ENCODE data around the gene IRF3.

The IRF3 gene

GRCh38 chr19:49651029-49651819 is 14.4 kb downstream of the IRF3 start:
- H3K4ac ChIP-seq (ENCODE audit: low read depth, low read length): no peak overlapping the region
- no peak overlapping the region for H2BK120ac ChIP-seq (ENCODE audit: low read depth, low read length)
- no peaks in the 10 kb centered on the region for H3K4me1 ChIP-seq (ENCODE audit: control insufficient read depth, low read depth, low read length)
- peaks cover 20% of the 10 kb centered on the region for H3K36me3 ChIP-seq (ENCODE audit: control insufficient read depth, insufficient read depth, low read length)
- no peak overlapping the region for H3K18ac ChIP-seq (ENCODE audit: low read length)
- no peaks in the 10 kb centered on the region for H3K27me3 ChIP-seq (ENCODE audit: insufficient read depth, low read length, poor library complexity)
- no peak overlapping the region for H2BK5ac ChIP-seq (ENCODE audit: low read length)
- peaks cover 14% of the 10 kb centered on the region for H3K79me1 ChIP-seq (ENCODE audit: low read length)
- peaks cover 4% of the 10 kb centered on the region for H3K79me2 ChIP-seq (ENCODE audit: control insufficient read depth, insufficient read depth, low read length)
- H3K9ac ChIP-seq (ENCODE audit: low read length): no peak overlapping the region
- H3K4me2 ChIP-seq (ENCODE audit: low read length): no peak overlapping the region
- no peak overlapping the region for H4K8ac ChIP-seq (ENCODE audit: low read depth, low read length)
- no peak overlapping the region for H2AK5ac ChIP-seq (ENCODE audit: low read length)
- DNase-seq: no peak
- no peak overlapping the region for H4K5ac ChIP-seq (ENCODE audit: low read length)
- no peak overlapping the region for H3K23ac ChIP-seq (ENCODE audit: low read length)
- H2BK15ac ChIP-seq (replicated peaks; ENCODE audit: low read depth): no peak overlapping the region
- no CpG with 5 or more reads among the region's 72 CpGs for WGBS (ENCODE audit: extremely low coverage, insufficient coverage, low lambda C conversion rate)
- no peak overlapping the region for H3K27ac ChIP-seq (ENCODE audit: low read depth, low read length)
- no peak overlapping the region for H3K56ac ChIP-seq (ENCODE audit: low read length)
- H3K4me3 ChIP-seq (ENCODE audit: low read length): no peak overlapping the region

DNA sequence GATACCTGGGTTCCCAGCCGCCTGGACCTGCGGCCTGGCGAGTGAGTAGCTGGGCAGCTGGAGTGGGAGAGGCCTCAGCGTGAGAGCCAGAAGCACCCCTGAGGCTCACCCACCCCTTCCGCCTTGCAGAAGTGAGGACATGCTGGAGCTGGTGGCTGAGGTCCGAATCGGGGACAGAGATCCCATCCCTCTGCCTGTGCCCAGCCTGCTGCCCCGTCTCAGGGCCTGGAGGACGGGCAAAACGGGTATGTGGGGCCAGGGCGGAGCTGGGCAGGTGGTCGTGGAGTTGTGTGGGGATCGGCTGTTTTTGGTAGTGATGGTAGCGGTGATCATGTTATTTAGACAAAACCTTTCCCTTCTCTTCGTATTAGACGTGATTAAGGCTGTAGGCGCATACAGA is 19.1 kb downstream of the IRF3 start:
- Histone ChIP-seq H2AK5ac (ENCODE audit: low read length) (no peak overlapping the region), H3K9ac (ENCODE audit: low read length) (no peak overlapping the region), H4K8ac (ENCODE audit: low read depth, low read length) (no peak overlapping the region), H4K5ac (ENCODE audit: low read length) (no peak overlapping the region), H3K4me3 (ENCODE audit: low read length) (no peak overlapping the region), H3K36me3 (ENCODE audit: control insufficient read depth, insufficient read depth, low read length) (peaks cover 14% of the 10 kb centered on the region), H3K23ac (ENCODE audit: low read length) (no peak overlapping the region), H3K79me2 (ENCODE audit: control insufficient read depth, insufficient read depth, low read length) (peaks cover 33% of the 10 kb centered on the region), H3K27me3 (ENCODE audit: insufficient read depth, low read length, poor library complexity) (no peaks in the 10 kb centered on the region), H2BK15ac (replicated peaks; ENCODE audit: low read depth) (no peak overlapping the region), H2BK5ac (ENCODE audit: low read length) (no peak overlapping the region), H3K27ac (ENCODE audit: low read depth, low read length) (no peak overlapping the region), H3K56ac (ENCODE audit: low read length) (no peak overlapping the region), H2BK120ac (ENCODE audit: low read depth, low read length) (no peak overlapping the region), H3K4ac (ENCODE audit: low read depth, low read length) (no peak overlapping the region), H3K4me1 (ENCODE audit: control insufficient read depth, low read depth, low read length) (no peaks in the 10 kb centered on the region), H3K4me2 (ENCODE audit: low read length) (no peak overlapping the region), H3K18ac (ENCODE audit: low read length) (no peak overlapping the region), H3K79me1 (ENCODE audit: low read length) (peaks cover 31% of the 10 kb centered on the region)
- no CpG with 5 or more reads among the region's 17 CpGs for WGBS (ENCODE audit: extremely low coverage, insufficient coverage, low lambda C conversion rate)
- no peak for DNase-seq

GRCh38 chr19:49645995-49646394 is 19.7 kb downstream of the IRF3 start:
- Histone ChIP-seq H3K56ac (ENCODE audit: low read length) (no peak overlapping the region), H3K4ac (ENCODE audit: low read depth, low read length) (no peak overlapping the region), H3K18ac (ENCODE audit: low read length) (no peak overlapping the region), H3K4me3 (ENCODE audit: low read length) (no peak overlapping the region), H3K36me3 (ENCODE audit: control insufficient read depth, insufficient read depth, low read length) (peaks cover 14% of the 10 kb centered on the region), H3K4me2 (ENCODE audit: low read length) (no peak overlapping the region), H3K27me3 (ENCODE audit: insufficient read depth, low read length, poor library complexity) (no peaks in the 10 kb centered on the region), H3K4me1 (ENCODE audit: control insufficient read depth, low read depth, low read length) (peaks cover under 1% of the 10 kb centered on the region), H3K79me2 (ENCODE audit: control insufficient read depth, insufficient read depth, low read length) (peaks cover 33% of the 10 kb centered on the region), H4K5ac (ENCODE audit: low read length) (no peak overlapping the region), H2AK5ac (ENCODE audit: low read length) (no peak overlapping the region), H2BK120ac (ENCODE audit: low read depth, low read length) (no peak overlapping the region), H4K8ac (ENCODE audit: low read depth, low read length) (no peak overlapping the region), H2BK15ac (replicated peaks; ENCODE audit: low read depth) (no peak overlapping the region), H3K23ac (ENCODE audit: low read length) (no peak overlapping the region), H3K27ac (ENCODE audit: low read depth, low read length) (no peak overlapping the region), H2BK5ac (ENCODE audit: low read length) (no peak overlapping the region), H3K79me1 (ENCODE audit: low read length) (peaks cover 31% of the 10 kb centered on the region), H3K9ac (ENCODE audit: low read length) (no peak overlapping the region)
- DNase-seq: no peak
- no CpG with 5 or more reads among the region's 13 CpGs for WGBS (ENCODE audit: extremely low coverage, insufficient coverage, low lambda C conversion rate)

DNA sequence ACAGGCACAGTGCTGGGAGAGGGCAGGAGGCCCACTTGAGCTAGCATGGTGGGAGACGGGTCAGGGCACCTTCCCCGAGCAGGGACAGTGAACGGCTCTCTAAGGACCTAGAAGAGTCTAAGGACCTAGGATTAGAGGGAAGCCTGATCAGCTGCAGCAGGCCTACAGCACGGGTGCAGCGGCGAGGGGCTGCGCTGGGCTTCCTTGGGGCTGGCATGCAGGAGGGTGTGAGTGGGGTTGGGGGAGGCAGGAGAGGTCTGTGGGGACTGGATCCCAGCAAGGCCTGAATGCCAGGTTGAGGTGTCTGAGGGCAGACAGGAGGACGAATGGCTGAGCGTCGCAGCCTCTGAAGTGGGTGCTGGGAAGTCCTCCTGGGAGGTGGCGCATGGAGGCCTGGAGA is 20.1 kb downstream of the IRF3 start:
- DNase-seq: no peak
- Histone ChIP-seq H3K27me3 (ENCODE audit: insufficient read depth, low read length, poor library complexity) (no peaks in the 10 kb centered on the region), H2AK5ac (ENCODE audit: low read length) (no peak overlapping the region), H2BK15ac (replicated peaks; ENCODE audit: low read depth) (no peak overlapping the region), H3K36me3 (ENCODE audit: control insufficient read depth, insufficient read depth, low read length) (peaks cover 14% of the 10 kb centered on the region), H3K56ac (ENCODE audit: low read length) (no peak overlapping the region), H3K79me1 (ENCODE audit: low read length) (peaks cover 31% of the 10 kb centered on the region), H2BK5ac (ENCODE audit: low read length) (no peak overlapping the region), H3K9ac (ENCODE audit: low read length) (no peak overlapping the region), H3K4me2 (ENCODE audit: low read length) (no peak overlapping the region), H2BK120ac (ENCODE audit: low read depth, low read length) (no peak overlapping the region), H4K8ac (ENCODE audit: low read depth, low read length) (no peak overlapping the region), H3K4me1 (ENCODE audit: control insufficient read depth, low read depth, low read length) (peaks cover 2% of the 10 kb centered on the region), H3K4me3 (ENCODE audit: low read length) (no peak overlapping the region), H4K5ac (ENCODE audit: low read length) (no peak overlapping the region), H3K23ac (ENCODE audit: low read length) (no peak overlapping the region), H3K4ac (ENCODE audit: low read depth, low read length) (no peak overlapping the region), H3K27ac (ENCODE audit: low read depth, low read length) (no peak overlapping the region), H3K18ac (ENCODE audit: low read length) (no peak overlapping the region), H3K79me2 (ENCODE audit: control insufficient read depth, insufficient read depth, low read length) (peaks cover 33% of the 10 kb centered on the region)
- WGBS (ENCODE audit: extremely low coverage, insufficient coverage, low lambda C conversion rate): no CpG with 5 or more reads among the region's 11 CpGs

DNA sequence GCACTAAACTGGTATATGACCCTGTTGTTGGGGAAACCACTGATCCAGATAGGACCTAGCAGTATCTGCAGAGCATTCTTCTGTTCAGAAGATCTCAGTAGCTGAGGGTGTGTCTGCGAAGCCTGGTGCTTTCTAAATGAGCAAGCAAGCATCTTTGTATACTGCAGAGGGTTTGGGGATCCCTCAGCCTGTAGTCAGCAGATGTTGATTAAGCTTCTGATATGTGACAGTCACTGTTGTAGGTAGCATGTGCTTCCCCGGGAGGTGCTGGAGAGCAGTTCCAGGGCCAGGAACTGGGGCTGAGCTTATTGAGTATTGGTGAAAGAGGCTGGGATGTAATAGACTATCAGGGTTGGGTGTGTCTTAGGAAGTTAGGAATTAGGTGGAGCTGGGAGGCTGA is 22.2 kb downstream of the IRF3 start:
- Histone ChIP-seq H3K4ac (ENCODE audit: low read depth, low read length) (no peak overlapping the region), H3K9ac (ENCODE audit: low read length) (peak overlapping the region; percentile 2), H2BK5ac (ENCODE audit: low read length) (no peak overlapping the region), H3K4me3 (ENCODE audit: low read length) (no peak overlapping the region), H3K56ac (ENCODE audit: low read length) (no peak overlapping the region), H3K23ac (ENCODE audit: low read length) (no peak overlapping the region), H3K27me3 (ENCODE audit: insufficient read depth, low read length, poor library complexity) (no peaks in the 10 kb centered on the region), H2AK5ac (ENCODE audit: low read length) (no peak overlapping the region), H3K4me1 (ENCODE audit: control insufficient read depth, low read depth, low read length) (peaks cover 2% of the 10 kb centered on the region), H3K36me3 (ENCODE audit: control insufficient read depth, insufficient read depth, low read length) (peaks cover 9% of the 10 kb centered on the region), H2BK120ac (ENCODE audit: low read depth, low read length) (no peak overlapping the region), H4K8ac (ENCODE audit: low read depth, low read length) (no peak overlapping the region), H2BK15ac (replicated peaks; ENCODE audit: low read depth) (no peak overlapping the region), H3K27ac (ENCODE audit: low read depth, low read length) (no peak overlapping the region), H3K4me2 (ENCODE audit: low read length) (no peak overlapping the region), H4K5ac (ENCODE audit: low read length) (no peak overlapping the region), H3K79me2 (ENCODE audit: control insufficient read depth, insufficient read depth, low read length) (peaks cover 31% of the 10 kb centered on the region), H3K79me1 (ENCODE audit: low read length) (peaks cover 27% of the 10 kb centered on the region), H3K18ac (ENCODE audit: low read length) (no peak overlapping the region)
- peak; percentile 48 for DNase-seq
- WGBS (ENCODE audit: extremely low coverage, insufficient coverage, low lambda C conversion rate): no CpG with 5 or more reads among the region's 2 CpGs
